ENCODE results near the gene XG.

DNA sequence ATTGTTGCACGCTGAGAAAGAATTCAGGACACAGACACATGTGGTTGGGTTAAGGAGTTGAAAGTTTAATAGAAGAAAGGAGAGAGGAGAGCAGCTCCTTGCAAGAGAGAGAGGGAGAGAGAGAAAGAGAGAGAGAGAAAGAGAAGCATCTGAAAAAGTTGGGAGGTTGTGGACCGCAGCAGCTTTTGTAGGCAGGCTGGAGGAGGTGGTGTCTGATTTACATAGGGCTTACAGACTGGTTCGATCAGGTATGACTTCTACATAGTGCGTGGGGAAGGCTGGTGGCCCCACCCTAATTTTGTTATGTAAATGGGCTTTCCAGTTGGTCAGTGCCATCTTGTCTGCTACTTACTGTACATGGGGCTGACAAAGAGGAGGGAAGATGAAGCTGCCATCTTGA is 49.4 kb downstream of the XG start:
- TF ChIP-seq GLIS3 (CRISPR knock-in tag; IDR thresholded peaks at IDR 0.05), result no peak
- TF ChIP-seq, protein P1, sequence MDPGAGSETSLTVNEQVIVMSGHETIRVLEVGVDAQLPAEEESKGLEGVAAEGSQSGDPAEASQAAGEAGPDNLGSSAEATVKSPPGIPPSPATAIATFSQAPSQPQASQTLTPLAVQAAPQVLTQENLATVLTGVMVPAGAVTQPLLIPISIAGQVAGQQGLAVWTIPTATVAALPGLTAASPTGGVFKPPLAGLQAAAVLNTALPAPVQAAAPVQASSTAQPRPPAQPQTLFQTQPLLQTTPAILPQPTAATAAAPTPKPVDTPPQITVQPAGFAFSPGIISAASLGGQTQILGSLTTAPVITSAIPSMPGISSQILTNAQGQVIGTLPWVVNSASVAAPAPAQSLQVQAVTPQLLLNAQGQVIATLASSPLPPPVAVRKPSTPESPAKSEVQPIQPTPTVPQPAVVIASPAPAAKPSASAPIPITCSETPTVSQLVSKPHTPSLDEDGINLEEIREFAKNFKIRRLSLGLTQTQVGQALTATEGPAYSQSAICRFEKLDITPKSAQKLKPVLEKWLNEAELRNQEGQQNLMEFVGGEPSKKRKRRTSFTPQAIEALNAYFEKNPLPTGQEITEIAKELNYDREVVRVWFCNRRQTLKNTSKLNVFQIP (CRISPR knock-in tag; IDR thresholded peaks at IDR 0.05; ENCODE audit: borderline replicate concordance, low read depth), result no peak
- TF ChIP-seq CSDC2 (CRISPR knock-in tag; IDR thresholded peaks at IDR 0.05), result no peak
- TF ChIP-seq BACH2 (CRISPR knock-in tag; IDR thresholded peaks at IDR 0.05; ENCODE audit: borderline replicate concordance), result no peak
- TF ChIP-seq, protein P2, sequence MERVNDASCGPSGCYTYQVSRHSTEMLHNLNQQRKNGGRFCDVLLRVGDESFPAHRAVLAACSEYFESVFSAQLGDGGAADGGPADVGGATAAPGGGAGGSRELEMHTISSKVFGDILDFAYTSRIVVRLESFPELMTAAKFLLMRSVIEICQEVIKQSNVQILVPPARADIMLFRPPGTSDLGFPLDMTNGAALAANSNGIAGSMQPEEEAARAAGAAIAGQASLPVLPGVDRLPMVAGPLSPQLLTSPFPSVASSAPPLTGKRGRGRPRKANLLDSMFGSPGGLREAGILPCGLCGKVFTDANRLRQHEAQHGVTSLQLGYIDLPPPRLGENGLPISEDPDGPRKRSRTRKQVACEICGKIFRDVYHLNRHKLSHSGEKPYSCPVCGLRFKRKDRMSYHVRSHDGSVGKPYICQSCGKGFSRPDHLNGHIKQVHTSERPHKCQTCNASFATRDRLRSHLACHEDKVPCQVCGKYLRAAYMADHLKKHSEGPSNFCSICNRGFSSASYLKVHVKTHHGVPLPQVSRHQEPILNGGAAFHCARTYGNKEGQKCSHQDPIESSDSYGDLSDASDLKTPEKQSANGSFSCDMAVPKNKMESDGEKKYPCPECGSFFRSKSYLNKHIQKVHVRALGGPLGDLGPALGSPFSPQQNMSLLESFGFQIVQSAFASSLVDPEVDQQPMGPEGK (CRISPR knock-in tag; IDR thresholded peaks at IDR 0.05; ENCODE audit: borderline replicate concordance), result no peak
- TF ChIP-seq ARNTL (CRISPR knock-in tag; IDR thresholded peaks at IDR 0.05; ENCODE audit: borderline replicate concordance, low read depth), result no peak
- TF ChIP-seq, protein P3, sequence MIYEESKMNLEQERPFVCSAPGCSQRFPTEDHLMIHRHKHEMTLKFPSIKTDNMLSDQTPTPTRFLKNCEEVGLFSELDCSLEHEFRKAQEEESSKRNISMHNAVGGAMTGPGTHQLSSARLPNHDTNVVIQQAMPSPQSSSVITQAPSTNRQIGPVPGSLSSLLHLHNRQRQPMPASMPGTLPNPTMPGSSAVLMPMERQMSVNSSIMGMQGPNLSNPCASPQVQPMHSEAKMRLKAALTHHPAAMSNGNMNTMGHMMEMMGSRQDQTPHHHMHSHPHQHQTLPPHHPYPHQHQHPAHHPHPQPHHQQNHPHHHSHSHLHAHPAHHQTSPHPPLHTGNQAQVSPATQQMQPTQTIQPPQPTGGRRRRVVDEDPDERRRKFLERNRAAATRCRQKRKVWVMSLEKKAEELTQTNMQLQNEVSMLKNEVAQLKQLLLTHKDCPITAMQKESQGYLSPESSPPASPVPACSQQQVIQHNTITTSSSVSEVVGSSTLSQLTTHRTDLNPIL (CRISPR knock-in tag; IDR thresholded peaks at IDR 0.05; ENCODE audit: low read depth), result no peak
- no peak for TF ChIP-seq ZFP3 (CRISPR knock-in tag; IDR thresholded peaks at IDR 0.05)

Data from SK-N-SH treated with all-trans-retinoic acid at 6 μM for 48 hours (cell line).